Measurements from ENCODE around the gene IQCH.

DNA sequence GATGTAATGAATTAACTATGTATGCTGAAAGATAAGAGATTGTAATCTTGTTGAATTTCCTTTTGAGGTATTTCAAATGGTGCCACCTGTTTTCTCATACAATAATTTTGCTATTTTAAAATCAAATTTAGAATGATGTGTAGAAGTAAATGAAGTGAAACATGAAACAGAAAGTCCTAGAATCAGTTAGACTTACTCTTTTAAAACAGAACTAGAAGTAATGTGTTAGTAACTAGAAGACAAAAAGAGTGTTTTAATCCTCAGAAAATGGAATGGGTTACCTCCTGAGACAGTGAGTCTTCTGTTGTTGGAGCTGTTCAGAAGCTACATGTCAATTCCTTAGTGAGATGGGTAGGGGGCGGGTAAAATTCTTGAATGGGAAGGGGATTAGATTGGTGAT, 279.8 kb downstream of the IQCH start:
- TF ChIP-seq TEAD4 (IDR thresholded peaks at IDR 0.05; ENCODE audit: borderline replicate concordance, insufficient read depth) (no peak), USF2 (IDR thresholded peaks at IDR 0.05; ENCODE audit: borderline replicate concordance, low read depth, low read length) (no peak), FOSL2 (IDR thresholded peaks at IDR 0.05; ENCODE audit: borderline replicate concordance, low read depth) (no peak)
